GM23338 (cell line): Measurements from ENCODE around the gene RPH3AL.

ENCODE experiments used
- EZH2 ChIP-seq: fragments of 200-600 bp; sonication (generic); IDR thresholded peaks from one replicate; pipeline ENCODE4 v1.8.0; 2017; ENCODE audit warnings: antibody characterized with exemption, mild to moderate bottlenecking, low read depth; ENCODE audit not compliant: unreplicated experiment
- JUNB ChIP-seq: IDR thresholded peaks from one replicate; pipeline ENCODE4 v1.6.1; 2016; ENCODE audit warnings: antibody characterized with exemption; ENCODE audit not compliant: unreplicated experiment
- NANOG ChIP-seq: IDR thresholded peaks from 2 replicates; pipeline ENCODE4 v1.6.1; 2016; ENCODE audit warnings: antibody characterized with exemption, borderline replicate concordance
- POLR2AphosphoS5 ChIP-seq: IDR thresholded peaks from 2 replicates; pipeline ENCODE4 v1.6.1; 2016; ENCODE audit warnings: antibody characterized with exemption, low read depth
- TF ChIP-seq, protein P1 (sequence below), 2 experiments: fragments of 200-600 bp in 1 of 2; sonication (generic) in 1 of 2; conservative IDR thresholded peaks; 2 replicates each; pipeline versions ENCODE4 v1.5.1 to v1.6.1; 2016 to 2017; ENCODE audit warnings: antibody characterized with exemption in 2 of 2, low read depth in 2 of 2, mild to moderate bottlenecking in 2 of 2, moderate library complexity in 1 of 2
- TF ChIP-seq, protein P2 (sequence below): IDR thresholded peaks from one replicate; pipeline ENCODE4 v1.6.1; 2018; ENCODE audit warnings: antibody characterized with exemption; ENCODE audit not compliant: unreplicated experiment

DNA sequence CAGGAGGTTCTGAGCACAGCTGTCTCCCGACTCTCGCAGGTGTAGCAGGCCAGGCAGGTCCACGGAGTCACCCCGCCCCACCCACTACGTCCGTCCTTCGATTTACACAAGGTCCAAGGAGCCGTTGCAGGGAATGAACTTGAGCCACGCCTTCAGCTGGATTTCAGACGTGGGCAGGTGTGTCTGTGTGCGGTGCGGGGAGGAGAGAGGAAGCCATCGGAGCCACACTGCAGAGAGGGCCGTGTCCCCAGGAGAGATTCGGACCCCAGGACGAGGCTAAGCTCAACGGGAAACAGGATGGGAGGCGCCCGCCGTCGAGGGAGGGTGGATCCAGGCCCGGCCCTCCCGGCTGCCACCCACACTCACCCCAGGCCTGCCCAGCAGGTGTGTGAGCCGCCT lies 50.3 kb downstream of the RPH3AL start:
- TF ChIP-seq, protein P1, sequence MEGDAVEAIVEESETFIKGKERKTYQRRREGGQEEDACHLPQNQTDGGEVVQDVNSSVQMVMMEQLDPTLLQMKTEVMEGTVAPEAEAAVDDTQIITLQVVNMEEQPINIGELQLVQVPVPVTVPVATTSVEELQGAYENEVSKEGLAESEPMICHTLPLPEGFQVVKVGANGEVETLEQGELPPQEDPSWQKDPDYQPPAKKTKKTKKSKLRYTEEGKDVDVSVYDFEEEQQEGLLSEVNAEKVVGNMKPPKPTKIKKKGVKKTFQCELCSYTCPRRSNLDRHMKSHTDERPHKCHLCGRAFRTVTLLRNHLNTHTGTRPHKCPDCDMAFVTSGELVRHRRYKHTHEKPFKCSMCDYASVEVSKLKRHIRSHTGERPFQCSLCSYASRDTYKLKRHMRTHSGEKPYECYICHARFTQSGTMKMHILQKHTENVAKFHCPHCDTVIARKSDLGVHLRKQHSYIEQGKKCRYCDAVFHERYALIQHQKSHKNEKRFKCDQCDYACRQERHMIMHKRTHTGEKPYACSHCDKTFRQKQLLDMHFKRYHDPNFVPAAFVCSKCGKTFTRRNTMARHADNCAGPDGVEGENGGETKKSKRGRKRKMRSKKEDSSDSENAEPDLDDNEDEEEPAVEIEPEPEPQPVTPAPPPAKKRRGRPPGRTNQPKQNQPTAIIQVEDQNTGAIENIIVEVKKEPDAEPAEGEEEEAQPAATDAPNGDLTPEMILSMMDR (conservative IDR thresholded peaks at IDR 0.05; ENCODE audit: low read depth in 2 of 2), result no peak
- TF ChIP-seq EZH2, result no peak
- TF ChIP-seq JUNB, result no peak
- no peak for TF ChIP-seq POLR2AphosphoS5
- no peak for TF ChIP-seq NANOG
- TF ChIP-seq, protein P2, sequence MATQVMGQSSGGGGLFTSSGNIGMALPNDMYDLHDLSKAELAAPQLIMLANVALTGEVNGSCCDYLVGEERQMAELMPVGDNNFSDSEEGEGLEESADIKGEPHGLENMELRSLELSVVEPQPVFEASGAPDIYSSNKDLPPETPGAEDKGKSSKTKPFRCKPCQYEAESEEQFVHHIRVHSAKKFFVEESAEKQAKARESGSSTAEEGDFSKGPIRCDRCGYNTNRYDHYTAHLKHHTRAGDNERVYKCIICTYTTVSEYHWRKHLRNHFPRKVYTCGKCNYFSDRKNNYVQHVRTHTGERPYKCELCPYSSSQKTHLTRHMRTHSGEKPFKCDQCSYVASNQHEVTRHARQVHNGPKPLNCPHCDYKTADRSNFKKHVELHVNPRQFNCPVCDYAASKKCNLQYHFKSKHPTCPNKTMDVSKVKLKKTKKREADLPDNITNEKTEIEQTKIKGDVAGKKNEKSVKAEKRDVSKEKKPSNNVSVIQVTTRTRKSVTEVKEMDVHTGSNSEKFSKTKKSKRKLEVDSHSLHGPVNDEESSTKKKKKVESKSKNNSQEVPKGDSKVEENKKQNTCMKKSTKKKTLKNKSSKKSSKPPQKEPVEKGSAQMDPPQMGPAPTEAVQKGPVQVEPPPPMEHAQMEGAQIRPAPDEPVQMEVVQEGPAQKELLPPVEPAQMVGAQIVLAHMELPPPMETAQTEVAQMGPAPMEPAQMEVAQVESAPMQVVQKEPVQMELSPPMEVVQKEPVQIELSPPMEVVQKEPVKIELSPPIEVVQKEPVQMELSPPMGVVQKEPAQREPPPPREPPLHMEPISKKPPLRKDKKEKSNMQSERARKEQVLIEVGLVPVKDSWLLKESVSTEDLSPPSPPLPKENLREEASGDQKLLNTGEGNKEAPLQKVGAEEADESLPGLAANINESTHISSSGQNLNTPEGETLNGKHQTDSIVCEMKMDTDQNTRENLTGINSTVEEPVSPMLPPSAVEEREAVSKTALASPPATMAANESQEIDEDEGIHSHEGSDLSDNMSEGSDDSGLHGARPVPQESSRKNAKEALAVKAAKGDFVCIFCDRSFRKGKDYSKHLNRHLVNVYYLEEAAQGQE, result no peak
